ENCODE measurements around the gene TSPAN9. TPM values are rescaled to one million over a fixed set of nuclear protein-coding genes. Genes with fewer than 3 reads are reported as not detected.

TSPAN9 gene
- total and polyA plus RNA-seq, 9 of the 15 experiments (the other 6 are each of a cell fraction or from before 2014, with no cell fraction given) = 0.23 to 2.1 (median 0.60) TPM; not detected in 2

DNA sequence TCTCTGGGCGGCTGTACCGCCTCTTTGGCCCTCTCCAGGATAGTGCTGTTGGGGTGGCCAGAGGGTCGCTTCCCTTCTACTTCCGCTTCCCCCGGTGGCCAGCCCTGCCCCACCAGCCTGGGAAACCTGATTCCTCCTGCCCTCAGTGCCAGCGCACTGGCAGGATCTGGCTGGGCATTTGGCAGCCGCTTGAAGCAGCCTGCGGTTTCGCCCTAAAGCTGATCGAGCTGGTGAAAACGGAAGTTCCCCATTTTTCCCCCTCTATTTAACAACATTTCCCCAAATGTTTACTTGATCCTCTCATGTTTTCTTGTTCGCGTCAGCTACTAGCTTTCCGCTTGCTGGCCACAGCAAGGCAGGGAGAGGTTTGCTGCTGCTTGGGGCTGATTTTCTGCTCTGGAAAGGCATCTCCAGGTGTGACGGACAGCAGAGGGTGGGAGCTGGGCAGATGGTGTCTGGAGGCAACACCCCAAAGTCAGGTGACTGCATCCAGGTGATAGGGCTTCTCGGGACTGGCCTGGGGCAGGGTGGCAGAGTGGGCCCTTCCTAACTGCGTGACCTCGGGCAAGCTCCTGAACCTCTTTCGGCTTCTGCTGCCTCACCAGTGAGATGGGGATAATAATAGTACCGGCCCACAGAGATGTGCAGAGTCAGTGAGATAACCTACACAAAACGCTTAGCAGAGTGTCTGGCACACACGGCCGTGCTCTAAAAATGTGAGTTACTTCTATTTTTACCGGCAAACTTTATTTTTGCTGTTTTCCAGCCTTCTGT, 53.1 kb downstream of the TSPAN9 start (continued):
- TF ChIP-seq, protein P1, sequence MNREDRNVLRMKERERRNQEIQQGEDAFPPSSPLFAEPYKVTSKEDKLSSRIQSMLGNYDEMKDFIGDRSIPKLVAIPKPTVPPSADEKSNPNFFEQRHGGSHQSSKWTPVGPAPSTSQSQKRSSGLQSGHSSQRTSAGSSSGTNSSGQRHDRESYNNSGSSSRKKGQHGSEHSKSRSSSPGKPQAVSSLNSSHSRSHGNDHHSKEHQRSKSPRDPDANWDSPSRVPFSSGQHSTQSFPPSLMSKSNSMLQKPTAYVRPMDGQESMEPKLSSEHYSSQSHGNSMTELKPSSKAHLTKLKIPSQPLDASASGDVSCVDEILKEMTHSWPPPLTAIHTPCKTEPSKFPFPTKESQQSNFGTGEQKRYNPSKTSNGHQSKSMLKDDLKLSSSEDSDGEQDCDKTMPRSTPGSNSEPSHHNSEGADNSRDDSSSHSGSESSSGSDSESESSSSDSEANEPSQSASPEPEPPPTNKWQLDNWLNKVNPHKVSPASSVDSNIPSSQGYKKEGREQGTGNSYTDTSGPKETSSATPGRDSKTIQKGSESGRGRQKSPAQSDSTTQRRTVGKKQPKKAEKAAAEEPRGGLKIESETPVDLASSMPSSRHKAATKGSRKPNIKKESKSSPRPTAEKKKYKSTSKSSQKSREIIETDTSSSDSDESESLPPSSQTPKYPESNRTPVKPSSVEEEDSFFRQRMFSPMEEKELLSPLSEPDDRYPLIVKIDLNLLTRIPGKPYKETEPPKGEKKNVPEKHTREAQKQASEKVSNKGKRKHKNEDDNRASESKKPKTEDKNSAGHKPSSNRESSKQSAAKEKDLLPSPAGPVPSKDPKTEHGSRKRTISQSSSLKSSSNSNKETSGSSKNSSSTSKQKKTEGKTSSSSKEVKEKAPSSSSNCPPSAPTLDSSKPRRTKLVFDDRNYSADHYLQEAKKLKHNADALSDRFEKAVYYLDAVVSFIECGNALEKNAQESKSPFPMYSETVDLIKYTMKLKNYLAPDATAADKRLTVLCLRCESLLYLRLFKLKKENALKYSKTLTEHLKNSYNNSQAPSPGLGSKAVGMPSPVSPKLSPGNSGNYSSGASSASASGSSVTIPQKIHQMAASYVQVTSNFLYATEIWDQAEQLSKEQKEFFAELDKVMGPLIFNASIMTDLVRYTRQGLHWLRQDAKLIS (CRISPR knock-in tag; IDR thresholded peaks at IDR 0.05) = no peak
- no peak for TF ChIP-seq STAT6 (CRISPR knock-in tag; IDR thresholded peaks at IDR 0.05)
- no peak for TF ChIP-seq CHD4 (IDR thresholded peaks at IDR 0.05; ENCODE audit: insufficient read depth, insufficient replicate concordance, low read depth, low read length, poor library complexity, severe bottlenecking)
- TF ChIP-seq REST (IDR thresholded peaks at IDR 0.05; ENCODE audit: borderline replicate concordance) = no peak
- TF ChIP-seq REST (CRISPR knock-in tag; IDR thresholded peaks at IDR 0.05; ENCODE audit: low read depth) = no peak
- no peak for TF ChIP-seq NR2C1 (IDR thresholded peaks at IDR 0.05)
- TF ChIP-seq NR2C1 (tag; IDR thresholded peaks at IDR 0.05) = no peak
- no peak for TF ChIP-seq ATF3 (IDR thresholded peaks at IDR 0.05)
- TF ChIP-seq ATF3 (CRISPR knock-in tag; conservative IDR thresholded peaks at IDR 0.05) = no peak
- no peak for TF ChIP-seq TEAD1 (CRISPR knock-in tag; IDR thresholded peaks at IDR 0.05)
- TF ChIP-seq KLF16 (IDR thresholded peaks at IDR 0.05) = no peak

All from K562 (cell line).